G401 (cell line): ENCODE measurements around the gene RAD17. TPM values are rescaled to one million over a fixed set of nuclear protein-coding genes. Genes with fewer than 3 reads are reported as not detected.
"Not testable (repeated sequence)": the region's sequence is repeated elsewhere in the genome, so short reads cannot be mapped to it uniquely, and the experiment has no call there.

Source experiments
- DNase-seq: peaks from one replicate; pipeline ENCODE4 v3.0.0-alpha.2; 2015; ENCODE audit warnings: low spot score
- in situ Hi-C: cut with HindIII; loops from 2 replicates; pipeline ENCODE4 v1.10.0; 2016; ENCODE audit warnings: low sequenced_read_pairs, mixed read lengths
- total RNA-seq: library from RNA; depleted of rRNA; stranded (reverse); fragments of >200 nt; shearing (Covaris generic); gene quantifications from 2 replicates; pipeline ENCODE4 v1.2.3, GENCODE V29; 2014; rRNA removed

RAD17 gene
- total RNA-seq, 1 experiment from 2014 or later: 17.4 TPM

DNA sequence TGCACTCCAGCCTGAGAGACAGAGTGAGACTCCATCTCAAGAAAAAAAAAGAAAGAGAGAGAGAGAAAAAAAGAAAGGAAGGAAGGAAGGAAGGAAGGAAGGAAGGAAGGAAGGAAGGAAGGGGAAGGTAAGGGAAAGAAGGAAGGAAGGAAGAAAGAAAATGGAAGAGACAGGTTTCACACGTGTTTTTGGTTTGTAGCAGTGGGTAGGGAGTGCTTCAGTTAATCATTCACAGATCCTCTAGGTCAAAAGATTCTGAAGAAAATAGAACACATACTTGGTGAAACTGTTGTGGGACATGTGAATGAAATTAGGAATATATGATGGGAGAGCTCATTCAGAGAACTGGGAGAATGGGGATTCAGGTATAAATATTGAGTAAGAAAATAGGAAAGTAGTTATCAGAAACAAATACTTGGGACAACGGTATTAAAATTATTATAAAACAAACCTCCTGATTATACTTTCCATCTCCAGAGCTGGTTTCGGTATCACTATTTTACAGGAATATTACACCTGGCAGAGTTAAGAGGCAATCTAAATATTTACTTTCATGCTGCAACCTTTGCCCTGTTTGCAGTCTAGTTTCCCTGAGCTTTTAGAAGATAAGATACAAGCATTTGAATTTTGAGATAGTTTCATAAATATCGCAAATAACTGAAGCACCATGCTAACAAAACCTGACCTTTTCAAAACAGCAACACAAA is 82.5 kb downstream of the RAD17 start:
- in situ Hi-C loops: no loop called here
- DNase-seq: no peak

DNA sequence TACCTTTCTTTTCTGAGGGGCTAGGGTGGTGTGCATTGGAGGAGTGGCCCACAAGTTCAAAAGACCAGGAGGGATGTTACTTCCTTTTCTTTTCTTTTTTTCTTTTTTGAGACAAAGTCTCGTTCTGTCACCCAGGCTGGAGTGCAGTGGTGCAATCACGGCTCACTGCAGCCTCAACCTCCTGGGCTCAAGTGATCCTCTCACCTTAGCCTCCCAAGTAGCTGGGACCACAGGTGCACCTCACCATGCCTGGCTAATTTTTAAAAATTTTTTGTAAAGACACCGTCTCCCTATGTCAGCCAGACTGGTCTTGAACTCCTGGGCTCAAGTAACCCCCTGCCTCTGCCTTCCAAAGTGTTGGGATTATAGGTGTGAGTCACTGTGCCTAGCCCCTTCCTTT is 83.9 kb downstream of the RAD17 start:
- in situ Hi-C loops, DNase-seq: not testable (repeated sequence)

DNA sequence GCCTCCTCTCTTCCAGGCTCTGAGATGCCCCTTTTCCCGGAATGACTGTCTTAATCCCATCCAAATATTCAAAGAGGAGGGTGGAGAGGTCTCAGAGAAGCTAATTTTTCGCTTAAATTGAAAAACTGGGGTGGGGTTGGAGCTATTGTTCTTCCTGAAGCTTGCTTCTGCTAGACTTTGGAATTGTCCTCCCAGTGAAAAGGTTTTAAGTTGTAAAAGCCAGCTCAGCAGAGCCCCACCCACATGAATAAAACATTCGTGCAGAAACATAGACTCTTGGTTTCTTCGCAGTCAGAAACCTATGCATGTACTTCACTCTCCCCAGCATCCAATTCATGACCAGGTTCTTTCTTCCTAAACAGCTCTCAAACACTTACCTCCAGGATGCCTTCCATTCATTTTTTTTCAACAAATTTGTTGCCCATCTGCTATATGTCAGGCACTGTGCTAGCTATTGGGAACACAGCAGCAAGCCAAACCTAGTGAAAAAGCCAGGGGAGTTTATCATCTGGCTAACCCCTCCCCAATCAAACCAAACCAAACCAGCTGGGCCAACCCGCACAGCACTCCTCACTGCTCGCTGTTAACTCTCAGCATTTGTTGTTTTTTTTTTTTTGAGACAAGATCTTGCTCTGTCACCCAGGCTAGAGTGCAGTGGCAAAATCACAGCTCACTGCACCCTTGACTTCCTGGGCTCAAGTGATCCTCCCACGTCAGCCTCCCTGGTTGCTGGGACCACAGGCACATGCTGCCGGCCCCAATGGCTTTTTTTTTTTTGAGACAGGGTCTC is 85.0 kb downstream of the RAD17 start:
- in situ Hi-C loops: no loop called here
- no peak for DNase-seq

DNA sequence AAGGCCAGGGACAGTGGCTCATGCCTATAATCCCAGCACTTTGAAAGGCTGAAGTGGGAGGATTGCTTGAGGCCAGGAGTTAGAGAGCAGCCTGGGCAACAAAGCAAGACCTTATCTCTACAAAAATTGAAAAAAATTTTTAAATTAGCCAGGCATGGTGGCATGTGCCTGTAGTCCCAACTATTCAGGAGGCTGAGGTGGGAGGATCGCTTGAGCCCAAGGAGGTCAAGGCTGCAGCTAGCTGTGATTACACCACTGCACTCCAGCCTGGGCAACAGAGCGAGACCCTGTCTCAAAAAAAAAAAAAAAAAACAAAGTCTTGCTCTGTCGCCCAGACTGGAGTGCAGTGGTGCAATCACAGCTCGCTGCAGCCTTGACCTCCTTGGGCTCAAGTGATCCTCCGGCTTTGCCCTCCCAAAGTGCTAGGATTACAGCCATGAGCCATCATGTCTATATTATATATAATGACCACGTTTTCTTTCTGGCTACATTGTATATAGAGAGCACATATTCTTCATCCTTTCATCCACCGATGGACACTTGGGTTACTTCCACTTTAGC is 85.9 kb downstream of the RAD17 start:
- in situ Hi-C loops: not testable (repeated sequence)

DNA sequence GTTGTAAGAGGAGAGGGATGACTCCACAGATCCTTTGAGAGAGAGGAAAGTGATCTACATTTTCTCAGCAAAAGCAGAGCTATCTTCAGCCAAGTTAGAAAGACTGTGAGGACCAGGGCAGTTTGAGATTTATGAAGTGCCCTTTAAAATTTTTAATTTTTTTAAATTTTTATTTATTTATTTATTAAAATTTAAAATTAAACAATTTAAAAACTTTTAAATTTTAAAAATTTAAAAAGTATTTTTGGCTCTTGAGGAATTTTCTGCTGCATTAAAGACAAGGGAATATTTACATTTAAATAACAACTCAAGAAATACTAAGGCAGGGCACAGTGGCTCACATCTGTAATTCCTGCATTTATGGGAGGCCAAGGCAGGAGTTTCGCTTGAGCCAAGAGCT is 92.6 kb downstream of the RAD17 start:
- DNase-seq: no peak
- in situ Hi-C loops: no loop called here

More for the DNA sequence above, 85.9 kb downstream of the RAD17 start:
- DNase-seq: not testable (repeated sequence)

Other genes with a start within 250 kb of the RAD17 start
- gene CCNB1, start 202.7 kb upstream of the RAD17 start, total RNA-seq: 361 and 396 TPM in 2 replicates
- 55.0 and 73.4 TPM in 2 replicates for gene CENPH, start 180.2 kb upstream of the RAD17 start, total RNA-seq
- 75.8 and 85.9 TPM in 2 replicates for gene CDK7, start 134.9 kb upstream of the RAD17 start, total RNA-seq
- gene CCDC125, start 37.0 kb upstream of the RAD17 start, total RNA-seq: not detected in 2 replicates
- gene AK6, start 298 bp upstream of the RAD17 start, total RNA-seq: 39.7 and 62.0 TPM in 2 replicates
- gene TAF9, start 298 bp upstream of the RAD17 start, total RNA-seq: 144 and 177 TPM in 2 replicates
- not detected in 2 replicates for gene MARVELD2, start 45.3 kb downstream of the RAD17 start, total RNA-seq
- 3.3 and 7.8 TPM in 2 replicates for gene OCLN, start 123.0 kb downstream of the RAD17 start, total RNA-seq
- gene GTF2H2C, start 190.4 kb downstream of the RAD17 start, total RNA-seq: 57.7 and 61.5 TPM in 2 replicates